Liver (tissue), 9 donors: ENCODE measurements around the gene CEP63. TPM values are rescaled to one million over a fixed set of nuclear protein-coding genes. Genes with fewer than 3 reads are reported as not detected.

Source experiments
- DNase-seq: peaks from one replicate; pipeline ENCODE4 v3.0.0-alpha.2; 2017; ENCODE audit warnings: low spot score
- H3K27ac ChIP-seq, 2 donors: one replicate each; pipeline ENCODE4 v1.7.0; 2013; ENCODE audit warnings: inconsistent platforms in 2 of 2, low read length in 2 of 2, control low read depth in 1 of 2, low read depth in 1 of 2, mild to moderate bottlenecking in 1 of 2
- H3K27me3 ChIP-seq, 4 donors: one replicate each; pipeline versions ENCODE4 v1.6.1 to v1.7.0; 2013; ENCODE audit warnings: low read length in 3 of 4, inconsistent platforms in 1 of 4, mild to moderate bottlenecking in 1 of 4, moderate library complexity in 1 of 4; ENCODE audit not compliant: control insufficient read depth in 4 of 4, insufficient read depth in 4 of 4
- H3K36me3 ChIP-seq, 4 donors: one replicate each; pipeline versions ENCODE4 v1.6.1 to v1.7.0; 2013; ENCODE audit warnings: low read length in 3 of 4, mild to moderate bottlenecking in 3 of 4, low read depth in 1 of 4, moderate library complexity in 1 of 4; ENCODE audit not compliant: control insufficient read depth in 4 of 4, insufficient read depth in 3 of 4
- H3K4me1 ChIP-seq, 4 donors: one replicate each; pipeline versions ENCODE4 v1.6.1 to v1.7.0; 2013; ENCODE audit warnings: low read length in 3 of 4, mild to moderate bottlenecking in 3 of 4, moderate library complexity in 1 of 4; ENCODE audit not compliant: control insufficient read depth in 4 of 4, insufficient read depth in 4 of 4
- H3K4me3 ChIP-seq, 3 donors: one replicate each; pipeline versions ENCODE4 v1.6.1 to v1.7.0; 2013; ENCODE audit warnings: low read length in 3 of 3, control low read depth in 1 of 3, low read depth in 1 of 3, mild to moderate bottlenecking in 1 of 3
- H3K9ac ChIP-seq, 2 donors: one replicate each; pipeline ENCODE4 v1.7.0; 2013; ENCODE audit warnings: low read length in 2 of 2, mild to moderate bottlenecking in 2 of 2, moderate library complexity in 2 of 2, control low read depth in 1 of 2, low read depth in 1 of 2
- H3K9me3 ChIP-seq, 4 donors: one replicate each; pipeline versions ENCODE4 v1.6.1 to v1.7.0; 2013; ENCODE audit warnings: low read length in 3 of 4; ENCODE audit not compliant: control insufficient read depth in 4 of 4
- CTCF ChIP-seq: fragments of 150-350 bp; IDR thresholded peaks from 2 replicates; pipeline ENCODE4 v1.5.1; 2017; ENCODE audit warnings: improper control_type of control experiment, low read depth, low read length; ENCODE audit not compliant: missing input control
- EGR1 ChIP-seq, 2 donors: IDR thresholded peaks; 2 replicates each; pipeline ENCODE4 v1.6.1; 2016 to 2018; ENCODE audit warnings: antibody characterized with exemption in 2 of 2, low read depth in 2 of 2
- FOXA1 ChIP-seq: IDR thresholded peaks from 2 replicates; pipeline ENCODE4 v1.6.1; 2016; ENCODE audit warnings: antibody characterized with exemption
- FOXA2 ChIP-seq: IDR thresholded peaks from 2 replicates; pipeline ENCODE4 v1.6.1; 2016; ENCODE audit warnings: antibody characterized with exemption
- GABPA ChIP-seq, 2 donors: IDR thresholded peaks in 1 of 2; conservative IDR thresholded peaks in 1 of 2; 2 replicates each; pipeline ENCODE4 v1.6.1; 2016; ENCODE audit warnings: antibody characterized with exemption in 2 of 2, mild to moderate bottlenecking in 1 of 2, moderate library complexity in 1 of 2
- HNF4A ChIP-seq, 2 donors: conservative IDR thresholded peaks; 2 replicates each; pipeline ENCODE4 v1.6.1; 2016; ENCODE audit warnings: antibody characterized with exemption in 2 of 2, mild to moderate bottlenecking in 2 of 2
- HNF4G ChIP-seq: IDR thresholded peaks from 2 replicates; pipeline ENCODE4 v1.6.1; 2016; ENCODE audit warnings: antibody characterized with exemption
- JUND ChIP-seq, 2 donors: IDR thresholded peaks; 2 replicates each; pipeline ENCODE4 v1.6.1; 2016; ENCODE audit warnings: antibody characterized with exemption in 2 of 2
- NR2F2 ChIP-seq: IDR thresholded peaks from 2 replicates; pipeline ENCODE4 v1.6.1; 2016; ENCODE audit warnings: antibody characterized with exemption
- RAD21 ChIP-seq, 2 donors: IDR thresholded peaks; 2 replicates each; pipeline ENCODE4 v1.6.1; 2016; ENCODE audit warnings: antibody characterized with exemption in 2 of 2, mild to moderate bottlenecking in 2 of 2
- REST ChIP-seq: IDR thresholded peaks from 2 replicates; pipeline ENCODE4 v1.6.1; 2016; ENCODE audit warnings: antibody characterized with exemption, mild to moderate bottlenecking
- RXRA ChIP-seq, 2 donors: IDR thresholded peaks; 2 replicates each; pipeline ENCODE4 v1.6.1; 2017 to 2018; ENCODE audit warnings: antibody characterized with exemption in 2 of 2, mild to moderate bottlenecking in 1 of 2
- SP1 ChIP-seq: IDR thresholded peaks from 2 replicates; pipeline ENCODE4 v1.6.1; 2018; ENCODE audit warnings: antibody characterized with exemption, mild to moderate bottlenecking
- YY1 ChIP-seq: IDR thresholded peaks from 2 replicates; pipeline ENCODE4 v1.6.1; 2016; ENCODE audit warnings: antibody characterized with exemption, mild to moderate bottlenecking
- WGBS: extraction: QIAGEN DNeasy Blood & Tissue Kit; methylation state at CpG from one replicate; pipeline ENCODE4 v1.1.7; 2013; 5-methylcytosine and 5-hydroxymethylcytosine counted together
- polyA plus RNA-seq, 2 donors: library from polyadenylated mRNA; stranded (reverse) in 1 of 2; unstranded in 1 of 2; fragments of 200-250 nt in 1 of 2; fragments of >200 nt in 1 of 2; fragmentation: Nextera tagmentation in 1 of 2; extraction: Ambion mirVana in 1 of 2; gene quantifications; one replicate each; pipeline versions ENCODE4 v1.2.1 to v1.2.3, GENCODE V29; 2013 to 2015
- total RNA-seq, 2 donors: library from RNA; depleted of rRNA; stranded (reverse); fragments of >200 nt; gene quantifications; one replicate each; pipeline ENCODE4 v1.2.3, GENCODE V29; 2014
- TF ChIP-seq, protein P1 (sequence below): IDR thresholded peaks from 2 replicates; pipeline ENCODE4 v1.6.1; 2016; ENCODE audit warnings: antibody characterized with exemption
- TF ChIP-seq, protein P2 (sequence below): IDR thresholded peaks from 2 replicates; pipeline ENCODE4 v1.6.1; 2016; ENCODE audit warnings: antibody characterized with exemption
- TF ChIP-seq, protein P3 (sequence below): IDR thresholded peaks from 2 replicates; pipeline ENCODE4 v1.6.1; 2016; ENCODE audit warnings: antibody characterized with exemption
- donor health status: healthy.
- donor health status: healthy.
- donor health status: healthy.
- donor health status: healthy.
- donor health status: healthy.

Gene CEP63
- total and polyA plus RNA-seq, 4 donors = 8.1 to 16.1 (median 12.7) TPM

DNA sequence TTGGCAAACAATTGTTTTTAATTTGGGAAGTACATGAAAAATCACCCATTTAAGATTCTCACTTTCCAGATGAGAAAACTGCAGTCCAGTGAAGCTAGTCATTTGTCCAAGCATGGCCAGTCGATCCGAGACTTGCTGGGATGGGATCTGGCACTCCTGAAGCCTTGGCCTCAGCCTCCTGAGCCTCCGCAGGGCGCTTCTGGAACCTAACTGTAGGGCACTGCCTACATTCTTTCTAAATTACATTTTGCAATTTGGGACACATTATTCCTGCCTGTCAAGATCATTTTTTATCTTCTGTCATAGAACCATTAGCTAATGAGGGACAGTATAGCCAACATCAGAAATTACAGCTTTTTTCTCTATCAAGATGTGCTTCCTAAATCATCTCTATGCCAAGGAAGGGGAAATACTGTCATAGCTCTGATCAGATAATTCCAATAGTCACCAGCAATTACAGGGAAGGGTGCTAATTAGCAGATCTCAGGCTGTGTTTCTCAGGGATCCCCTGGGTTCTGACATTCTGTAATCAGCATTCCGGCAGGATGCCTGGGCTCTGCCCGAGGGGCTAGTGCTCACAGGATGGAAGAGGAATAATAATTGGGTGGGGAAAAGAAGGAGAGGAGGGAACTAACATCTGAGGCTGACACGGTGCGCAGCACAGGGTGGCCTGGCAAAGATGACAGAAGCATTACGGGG, 28.3 kb upstream of the CEP63 start (continued):
- TF ChIP-seq FOXA1 = no peak
- TF ChIP-seq EGR1 (IDR thresholded peaks at IDR 0.05; ENCODE audit: low read depth in 2 of 2) = no peak

DNA sequence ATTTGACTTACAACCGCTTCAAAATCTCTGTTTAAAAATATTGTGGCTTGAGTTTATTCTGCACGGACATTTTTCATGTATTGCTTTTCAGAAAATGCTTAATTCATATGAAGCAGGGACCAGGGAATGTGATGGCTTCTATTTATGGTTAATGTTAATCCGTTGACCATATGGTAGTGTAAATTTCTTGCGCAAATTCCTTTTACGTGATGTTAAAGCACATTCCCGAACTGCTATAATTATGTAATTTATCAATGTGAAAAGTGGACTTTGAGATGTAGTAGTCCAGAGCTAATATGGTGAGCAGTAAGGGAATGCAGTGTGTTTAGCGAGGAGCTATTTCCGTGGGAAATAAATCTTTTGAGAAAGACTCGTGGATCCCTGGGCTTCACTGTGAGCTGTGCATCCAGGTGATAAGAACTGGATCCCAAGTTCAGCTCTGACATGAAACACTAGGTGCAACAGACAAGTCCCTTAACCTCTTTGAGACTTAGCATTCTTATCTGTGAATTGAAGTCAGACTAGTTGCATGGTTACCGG, 27.4 kb upstream of the CEP63 start:
- H3K4me3 ChIP-seq = no peak overlapping the region
- no peaks in the 10 kb centered on the region for H3K4me1 ChIP-seq
- no peaks in the 10 kb centered on the region for H3K27me3 ChIP-seq
- H3K9me3 ChIP-seq = no peaks in the 10 kb centered on the region
- 83% methylated on average over 10 of the region's 10 CpGs for WGBS
- H3K27ac ChIP-seq = no peak overlapping the region
- no peak for DNase-seq
- H3K36me3 ChIP-seq = no peaks in the 10 kb centered on the region
- TF ChIP-seq, protein P1, sequence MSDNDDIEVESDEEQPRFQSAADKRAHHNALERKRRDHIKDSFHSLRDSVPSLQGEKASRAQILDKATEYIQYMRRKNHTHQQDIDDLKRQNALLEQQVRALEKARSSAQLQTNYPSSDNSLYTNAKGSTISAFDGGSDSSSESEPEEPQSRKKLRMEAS = no peak
- TF ChIP-seq HNF4G (no peak), RAD21 (IDR thresholded peaks at IDR 0.05) (no peak), CTCF (no peak), HNF4A (conservative IDR thresholded peaks at IDR 0.05) (no peak), SP1 (no peak), GABPA (IDR thresholded peaks at IDR 0.05 in 1 of 2, conservative IDR thresholded peaks at IDR 0.05 in 1 of 2) (no peak)
- TF ChIP-seq, protein P2, sequence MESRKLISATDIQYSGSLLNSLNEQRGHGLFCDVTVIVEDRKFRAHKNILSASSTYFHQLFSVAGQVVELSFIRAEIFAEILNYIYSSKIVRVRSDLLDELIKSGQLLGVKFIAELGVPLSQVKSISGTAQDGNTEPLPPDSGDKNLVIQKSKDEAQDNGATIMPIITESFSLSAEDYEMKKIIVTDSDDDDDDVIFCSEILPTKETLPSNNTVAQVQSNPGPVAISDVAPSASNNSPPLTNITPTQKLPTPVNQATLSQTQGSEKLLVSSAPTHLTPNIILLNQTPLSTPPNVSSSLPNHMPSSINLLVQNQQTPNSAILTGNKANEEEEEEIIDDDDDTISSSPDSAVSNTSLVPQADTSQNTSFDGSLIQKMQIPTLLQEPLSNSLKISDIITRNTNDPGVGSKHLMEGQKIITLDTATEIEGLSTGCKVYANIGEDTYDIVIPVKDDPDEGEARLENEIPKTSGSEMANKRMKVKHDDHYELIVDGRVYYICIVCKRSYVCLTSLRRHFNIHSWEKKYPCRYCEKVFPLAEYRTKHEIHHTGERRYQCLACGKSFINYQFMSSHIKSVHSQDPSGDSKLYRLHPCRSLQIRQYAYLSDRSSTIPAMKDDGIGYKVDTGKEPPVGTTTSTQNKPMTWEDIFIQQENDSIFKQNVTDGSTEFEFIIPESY = no peak
- H3K9ac ChIP-seq = no peak overlapping the region

GRCh38 chr3:134459562-134459961, 26.3 kb upstream of the CEP63 start:
- no peak overlapping the region for H3K9ac ChIP-seq
- 82% methylated on average over 4 of the region's 4 CpGs for WGBS
- H3K27me3 ChIP-seq = no peaks in the 10 kb centered on the region
- H3K27ac ChIP-seq = no peak overlapping the region
- no peak overlapping the region for H3K4me3 ChIP-seq
- H3K4me1 ChIP-seq = no peaks in the 10 kb centered on the region
- H3K9me3 ChIP-seq = no peaks in the 10 kb centered on the region
- no peak for DNase-seq
- H3K36me3 ChIP-seq = no peaks in the 10 kb centered on the region
- TF ChIP-seq, protein P3, sequence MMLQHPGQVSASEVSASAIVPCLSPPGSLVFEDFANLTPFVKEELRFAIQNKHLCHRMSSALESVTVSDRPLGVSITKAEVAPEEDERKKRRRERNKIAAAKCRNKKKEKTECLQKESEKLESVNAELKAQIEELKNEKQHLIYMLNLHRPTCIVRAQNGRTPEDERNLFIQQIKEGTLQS = no peak
- TF ChIP-seq RXRA (IDR thresholded peaks at IDR 0.05) = no peak
- TF ChIP-seq CTCF = no peak
- TF ChIP-seq RAD21 (IDR thresholded peaks at IDR 0.05) = no peak
- no peak for TF ChIP-seq JUND (IDR thresholded peaks at IDR 0.05)
- TF ChIP-seq YY1 = no peak
- TF ChIP-seq FOXA2 = no peak
- TF ChIP-seq HNF4G = no peak
- TF ChIP-seq REST = no peak
- TF ChIP-seq NR2F2 = no peak
- no peak for TF ChIP-seq FOXA1
